NCI-H146 treated with DMSO at 0.1 percent for 48 hours (cell line): ENCODE results near the gene ACBD5.
A peak's percentile ranks its signal among the peaks of the same experiment; 100 is the strongest.
"Not testable (repeated sequence)": the region's sequence is repeated elsewhere in the genome, so short reads cannot be mapped to it uniquely, and the experiment has no call there.

Experiments
- DNase-seq: peaks from one replicate; lab custom pipeline; 2025; ENCODE audit not compliant: unreplicated experiment; lab: John Stamatoyannopoulos, UW

ACBD5 gene

DNA sequence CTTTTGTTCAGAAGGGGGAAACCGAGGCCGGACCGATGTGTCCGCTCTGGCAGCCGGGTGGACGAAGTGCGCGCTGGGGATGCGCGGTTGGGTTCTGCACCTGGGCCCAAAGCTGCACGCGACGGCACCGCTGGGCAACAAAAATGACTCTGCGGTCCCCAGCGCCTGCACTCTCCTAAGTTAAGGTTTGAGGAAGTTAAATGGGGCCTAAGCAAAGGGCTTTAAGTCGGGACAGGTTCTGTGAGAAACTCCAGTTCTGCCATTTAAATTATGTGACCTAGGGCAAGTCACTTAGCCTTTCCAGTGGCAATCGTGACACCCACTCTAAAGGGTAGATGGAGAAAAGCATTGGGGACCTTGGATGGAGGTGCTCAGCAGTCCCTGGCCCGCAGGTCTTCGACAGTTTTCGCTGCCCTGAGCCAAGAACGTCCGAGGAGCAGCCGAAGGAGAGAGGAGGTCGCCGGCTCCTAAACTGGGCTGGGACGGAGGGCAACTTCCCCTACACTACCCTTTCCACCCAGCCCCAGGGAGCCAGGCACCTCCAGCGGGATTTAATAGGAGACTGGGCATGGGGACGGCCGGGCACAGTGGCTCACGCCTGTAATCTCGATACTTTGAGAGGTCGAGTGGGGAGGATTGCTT, 534 bp upstream of the ACBD5 start:
- no peak for DNase-seq

GRCh38 chr10:27237531-27237930, 3.1 kb downstream of the ACBD5 start:
- not testable (repeated sequence) for DNase-seq

DNA sequence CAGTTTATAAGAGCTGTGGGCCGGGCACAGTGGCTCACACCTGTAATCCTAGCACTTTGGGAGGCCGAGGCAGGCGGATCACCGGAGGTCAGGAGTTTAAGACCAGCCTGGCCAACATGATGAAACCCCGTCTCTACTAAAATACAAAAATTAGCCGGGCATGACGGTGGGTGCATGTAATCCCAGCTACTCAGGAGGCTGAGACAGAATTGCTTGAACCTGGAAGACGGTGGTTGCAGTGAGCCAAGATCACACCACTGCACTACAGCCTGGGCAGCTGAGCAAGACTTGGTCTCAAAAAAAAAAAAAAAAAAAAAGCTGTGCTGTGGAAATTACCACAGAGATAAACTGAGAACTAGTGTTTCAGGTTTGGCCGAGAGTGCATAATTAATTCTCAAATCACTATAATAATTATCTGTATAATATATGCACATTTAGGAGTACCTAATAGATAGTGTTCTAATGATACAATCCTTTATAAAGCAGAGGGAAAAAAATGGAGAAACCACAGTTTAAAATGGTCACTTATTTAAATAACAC, 3.9 kb downstream of the ACBD5 start:
- DNase-seq: not testable (repeated sequence)

- DNase-seq: no peak
Observed at GRCh38 chr10:27235706-27236105, 4.9 kb downstream of the ACBD5 start.

DNA sequence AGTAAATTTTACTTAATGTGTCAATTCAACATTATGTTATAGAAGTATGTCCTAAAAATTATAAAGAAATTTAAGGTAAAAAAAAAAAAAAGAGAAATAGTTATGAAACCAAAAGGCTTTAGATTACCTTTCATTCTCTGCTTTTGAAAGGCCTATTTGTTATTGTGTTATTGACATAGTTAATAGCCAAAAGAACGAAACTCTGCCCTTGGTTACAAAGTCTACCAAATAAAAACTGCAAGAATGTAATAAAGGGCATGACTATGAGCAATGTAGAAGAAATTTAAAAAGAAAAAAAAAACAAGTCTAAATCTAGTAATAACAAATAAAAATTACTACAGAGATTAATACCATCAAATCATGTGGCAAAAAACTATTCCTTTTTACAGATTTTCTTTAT, 10.6 kb downstream of the ACBD5 start:
- no peak for DNase-seq

DNA sequence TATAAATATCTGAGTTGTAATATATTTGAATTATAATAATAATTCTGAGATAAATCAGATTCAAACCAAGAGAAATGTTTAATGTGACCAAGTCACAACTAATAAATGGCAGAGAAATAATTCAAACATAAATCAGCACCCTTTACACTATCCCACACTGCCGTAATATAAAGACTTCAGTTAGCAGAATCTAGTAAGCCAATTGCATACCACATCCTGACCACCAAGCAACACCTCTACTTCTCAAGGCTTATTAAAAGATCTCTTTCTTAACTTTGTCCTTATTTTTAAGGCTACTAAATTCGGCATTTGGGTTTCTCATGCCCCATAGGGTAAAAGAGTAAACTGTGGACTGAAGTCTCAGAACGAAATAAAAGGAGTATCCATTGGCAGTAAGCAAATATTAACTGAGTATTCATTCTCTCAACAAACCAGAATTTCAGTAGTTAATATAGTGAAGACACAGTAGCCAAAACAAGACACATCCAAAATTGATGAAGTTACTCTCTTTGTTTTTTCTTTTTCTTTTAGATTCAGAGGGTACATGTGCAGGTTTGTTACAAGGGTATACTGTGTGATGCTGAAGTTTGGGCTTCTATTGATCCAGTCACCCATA, 14.8 kb downstream of the ACBD5 start:
- DNase-seq: no peak

- DNase-seq: no peak
Observed at GRCh38 chr10:27225011-27225590, 15.5 kb downstream of the ACBD5 start.

GRCh38 chr10:27223964-27224363, 16.6 kb downstream of the ACBD5 start:
- no peak for DNase-seq

DNA sequence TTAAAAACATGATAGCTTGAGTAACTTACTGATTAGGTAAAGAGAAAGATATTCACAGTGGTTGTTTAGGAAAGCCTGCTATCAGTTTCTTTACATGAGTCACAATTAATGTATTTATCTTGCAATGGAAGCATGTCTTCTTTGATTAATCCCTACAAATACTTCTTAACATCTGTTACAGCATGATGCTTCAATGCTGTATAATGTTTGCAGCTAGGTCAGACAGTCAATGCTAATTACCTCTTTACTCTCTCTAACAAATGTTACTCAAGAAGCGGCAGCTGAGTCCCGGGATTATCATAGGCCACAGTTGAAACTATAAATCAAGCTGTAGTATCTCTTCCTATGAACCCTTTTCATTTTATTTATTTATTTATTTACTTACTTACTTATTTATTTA, 33.2 kb downstream of the ACBD5 start:
- no peak for DNase-seq

GRCh38 chr10:27203806-27204205, 36.8 kb downstream of the ACBD5 start:
- DNase-seq: no peak

DNA sequence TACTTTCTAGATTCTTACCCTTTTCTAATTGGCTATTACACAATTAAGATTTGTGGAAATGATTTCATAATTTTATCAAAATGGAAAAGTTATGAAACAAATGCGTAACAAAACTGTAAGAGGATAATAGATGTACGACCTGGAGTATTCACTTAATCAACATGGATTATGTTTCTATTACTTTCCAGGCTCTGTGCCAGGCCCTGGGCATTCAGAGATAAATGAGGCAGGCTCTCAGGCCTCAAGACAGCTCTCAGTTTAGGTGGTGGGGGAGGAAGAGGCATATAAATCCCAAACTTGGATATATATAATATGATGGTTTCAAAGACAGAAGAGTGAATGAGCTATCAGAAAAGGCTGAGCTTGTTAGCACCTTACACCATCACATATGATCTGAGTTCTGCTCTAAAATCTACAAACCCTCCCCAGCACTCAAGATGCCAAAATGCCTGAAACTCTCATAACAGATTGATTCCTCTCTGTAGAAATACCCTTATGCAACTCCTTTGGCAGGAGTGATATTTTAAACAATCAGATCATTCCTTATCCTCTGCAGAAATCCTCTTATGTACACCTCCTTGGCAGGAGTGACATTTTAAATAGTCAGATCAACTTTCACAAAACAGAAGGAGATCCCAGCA, 42.5 kb downstream of the ACBD5 start:
- DNase-seq: no peak

DNA sequence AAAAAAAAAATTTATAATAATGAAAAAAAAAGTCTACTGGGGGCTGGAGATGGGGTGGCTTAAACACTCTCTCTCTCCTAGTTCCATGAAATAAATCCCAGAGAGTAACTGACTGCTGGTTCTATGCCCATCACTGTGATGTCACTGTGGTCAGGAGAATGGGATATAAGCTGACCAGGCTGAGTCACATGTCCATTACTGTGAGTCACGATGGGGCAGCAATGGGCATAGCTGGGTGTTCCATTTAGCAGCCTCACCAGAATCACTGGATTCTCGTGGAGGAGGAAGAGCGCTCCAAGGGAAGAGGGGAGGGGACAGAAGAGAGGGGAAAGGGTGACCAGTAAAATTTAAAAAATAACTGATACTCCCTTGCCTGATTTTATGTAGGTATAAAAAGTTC, 48.3 kb downstream of the ACBD5 start:
- no peak for DNase-seq

DNA sequence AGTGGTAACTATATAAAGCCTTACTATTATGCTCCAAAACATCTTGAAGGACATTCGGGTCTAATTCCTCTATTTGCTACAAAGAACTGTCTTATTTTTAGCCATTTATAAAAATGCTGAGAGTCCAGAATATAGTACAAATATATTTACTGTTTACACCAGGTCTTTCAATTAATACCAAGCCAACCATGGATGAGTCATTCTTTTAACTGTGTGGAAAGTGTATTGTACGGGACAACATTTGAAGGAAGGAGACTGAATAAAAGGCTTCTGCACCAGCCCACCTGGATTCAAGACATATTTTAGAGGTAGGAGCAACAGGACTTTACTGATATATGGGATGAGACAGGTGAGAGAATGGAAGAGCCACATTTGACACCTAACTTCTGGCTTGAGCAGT, 50.1 kb downstream of the ACBD5 start:
- no peak for DNase-seq

GRCh38 chr10:27188897-27189296, 51.7 kb downstream of the ACBD5 start:
- DNase-seq: no peak

GRCh38 chr10:27188259-27188658, 52.3 kb downstream of the ACBD5 start:
- no peak for DNase-seq

GRCh38 chr10:27169849-27170248, 70.7 kb downstream of the ACBD5 start:
- DNase-seq: no peak

DNA sequence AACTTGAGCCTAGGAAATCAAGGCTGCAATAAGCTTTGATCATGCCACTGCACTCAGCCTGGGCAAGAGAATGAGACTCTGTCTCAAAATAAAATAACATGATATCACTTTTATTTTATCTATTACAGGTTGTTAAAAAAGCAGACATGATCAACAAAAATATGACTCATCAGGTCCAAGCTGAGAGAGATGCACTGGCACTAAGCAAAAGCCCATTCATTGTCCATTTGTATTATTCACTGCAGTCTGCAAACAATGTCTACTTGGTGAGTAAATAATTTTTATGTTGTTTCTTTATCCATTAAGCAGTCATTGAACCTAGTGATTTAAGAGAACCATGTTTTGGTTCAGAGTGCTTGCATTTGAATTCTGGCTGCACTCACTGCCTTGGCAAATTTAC, 82.2 kb downstream of the ACBD5 start:
- no peak for DNase-seq

DNA sequence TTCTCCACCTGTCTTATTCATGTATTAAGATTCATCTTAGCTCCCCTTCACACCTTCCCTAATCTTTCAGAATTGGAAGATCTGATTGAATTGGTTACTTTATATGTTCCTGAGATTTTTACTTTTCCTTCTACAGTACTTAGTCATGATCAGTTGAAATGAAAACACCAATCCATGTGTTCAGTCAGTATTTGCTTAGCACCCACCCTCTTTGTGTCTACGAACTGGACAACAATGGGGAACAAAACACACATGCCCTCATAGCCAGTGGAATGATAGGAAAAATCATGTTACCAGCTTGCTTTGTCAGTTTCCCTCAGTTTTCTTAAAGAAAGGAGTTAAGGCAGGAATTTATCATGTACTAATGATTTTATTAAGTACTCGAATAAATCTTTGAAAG, 83.4 kb downstream of the ACBD5 start:
- no peak for DNase-seq

GRCh38 chr10:27156566-27156965, 84.0 kb downstream of the ACBD5 start:
- DNase-seq: not testable (repeated sequence)

GRCh38 chr10:27155066-27155754, 85.4 kb downstream of the ACBD5 start, which contains the start of gene MASTL:
Gene MASTL, plus strand, starts transcription at chr10:27155352. Its CDS starts 75 bp downstream, at chr10:27155427.
- peak; percentile 67 for DNase-seq

DNA sequence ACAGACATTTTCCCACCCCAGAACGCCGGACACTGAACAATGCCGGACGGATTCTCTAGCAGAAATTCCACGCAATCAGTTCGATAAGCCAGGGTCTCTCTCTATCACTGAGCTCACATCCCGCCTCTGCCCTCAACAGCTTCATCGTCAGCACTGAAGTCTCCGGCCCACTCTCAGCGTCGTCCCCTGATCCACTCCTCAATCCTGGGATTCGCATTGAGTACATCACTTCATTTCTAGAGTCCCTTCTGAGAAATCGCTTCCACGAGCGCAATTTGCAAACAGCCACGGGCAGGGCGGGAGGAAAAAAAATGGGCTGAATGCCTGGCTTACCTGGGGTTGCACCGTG, 86.8 kb downstream of the ACBD5 start:
- DNase-seq: peak; percentile 24
